ENCODE measurements around the gene GALK2. TPM values are rescaled to one million over a fixed set of nuclear protein-coding genes. Genes with fewer than 3 reads are reported as not detected.
A peak's percentile ranks its signal among the peaks of the same experiment; 100 is the strongest.

GALK2 gene
- 23.1 and 24.8 TPM in 2 replicates for total RNA-seq
- 21.2 TPM for total RNA-seq (2013)
- polyA plus RNA-seq = 8.7 and 11.2 TPM in 2 replicates
- polyA minus RNA-seq = 17.2 and 17.5 TPM in 2 replicates

GRCh38 chr15:49169880-49170597 lies at the start of gene GALK2:
TSS of gene GALK2 (plus strand) at chr15:49170247. CDS start at chr15:49170323, 76 bp downstream.
- POLR2A ChIA-PET = interaction anchor here (0.6 to 1.0 kb wide), 2 partner anchors 14 to 16 kb away, joined by 3 to 10 read pairs; partner anchors contain the start of gene COPS2
- peak within 1 kb of the TSS; percentile 65 to 66 for H3K27ac ChIP-seq (ENCODE audit: low read length in 2 of 2)
- no peaks in the 10 kb centered on the region for H3K27me3 ChIP-seq (replicated peaks in 1 of 4; ENCODE audit: control extremely low read depth in 1 of 4, control insufficient read depth in 3 of 4, insufficient read depth in 4 of 4, low read length in 3 of 4)
- DNase-seq = peak; percentile 69
- peak within 1 kb of the TSS; percentile 98 for H3K4me3 Mint-ChIP-seq
- no peaks in the 10 kb centered on the region for H4K20me1 ChIP-seq (ENCODE audit: control insufficient read depth, insufficient read depth, low read length, poor library complexity, severe bottlenecking)
- CTCF ChIA-PET = no interaction called here
- H3K9me3 Mint-ChIP-seq (ENCODE audit: insufficient read depth) = no peaks in the 10 kb centered on the region
- no peak for TF ChIP-seq CTCF (IDR thresholded peaks at IDR 0.05)
- no peak for TF ChIP-seq EZH2 (IDR thresholded peaks at IDR 0.05; ENCODE audit: borderline replicate concordance, insufficient read depth, low read depth, low read length, poor library complexity, severe bottlenecking)
- peak within 1 kb of the TSS; percentile 69 to 93 (median 74) for H3K4me3 ChIP-seq (ENCODE audit: control extremely low read depth in 1 of 5, extremely low read depth in 1 of 5, insufficient read depth in 1 of 5, low read depth in 2 of 5, low read length in 4 of 5)
- H2AFZ ChIP-seq (ENCODE audit: insufficient read depth, low read depth, low read length, poor library complexity, severe bottlenecking) = peak within 1 kb of the TSS; percentile 83
- H3K27me3 Mint-ChIP-seq = no peaks in the 10 kb centered on the region
- peaks cover 31% of the 10 kb centered on the region for H3K79me2 ChIP-seq (ENCODE audit: control insufficient read depth, insufficient read depth, low read length)
- no peaks in the 10 kb centered on the region for H3K36me3 ChIP-seq (replicated peaks in 1 of 2; ENCODE audit: control extremely low read depth in 1 of 2, control insufficient read depth in 1 of 2, extremely low read depth in 1 of 2, insufficient read depth in 2 of 2, low read length in 1 of 2)
- peak within 1 kb of the TSS; percentile 95 for H3K27ac Mint-ChIP-seq
- intact Hi-C loops (cut with micrococcal nuclease) = loop anchor here (1.0 kb wide), 1 partner anchor 15 kb away; the partner anchor contains the start of gene COPS2
- no peaks in the 10 kb centered on the region for H3K9me3 ChIP-seq (ENCODE audit: control extremely low read depth in 1 of 3, control insufficient read depth in 2 of 3, insufficient read depth in 1 of 3, low read length in 2 of 3)
- peak within 1 kb of the TSS; percentile 66 for H3K9ac ChIP-seq (ENCODE audit: low read length)
- H3K4me1 ChIP-seq (ENCODE audit: control insufficient read depth in 2 of 2, insufficient read depth in 2 of 2, low read length in 2 of 2) = peaks cover 9 to 10% of the 10 kb centered on the region in 2 donors
- H3K4me2 ChIP-seq (replicated peaks; ENCODE audit: low read depth, low read length, poor library complexity, severe bottlenecking) = peak within 1 kb of the TSS; percentile 66
- 13% methylated on average over 22 of the region's 30 CpGs for WGBS (ENCODE audit: insufficient coverage)
- H3K4me1 Mint-ChIP-seq = peaks cover 29% of the 10 kb centered on the region
- peak; percentile 88 for ATAC-seq (ENCODE audit: low read depth)

- ATAC-seq (ENCODE audit: low read depth) = no peak
- intact Hi-C loops (cut with micrococcal nuclease) = no loop called here
- Mint-ChIP-seq H3K9me3 (ENCODE audit: insufficient read depth) (no peaks in the 10 kb centered on the region), H3K4me1 (no peaks in the 10 kb centered on the region), H3K27me3 (no peaks in the 10 kb centered on the region), H3K4me3 (no peak overlapping the region), H3K27ac (no peak overlapping the region)
- H3K27ac ChIP-seq (ENCODE audit: low read length in 2 of 2) = no peak overlapping the region
- no peak overlapping the region for H2AFZ ChIP-seq (ENCODE audit: insufficient read depth, low read depth, low read length, poor library complexity, severe bottlenecking)
- no peaks in the 10 kb centered on the region for H3K79me2 ChIP-seq (ENCODE audit: control insufficient read depth, insufficient read depth, low read length)
- no peaks in the 10 kb centered on the region for H3K9me3 ChIP-seq (ENCODE audit: control extremely low read depth in 1 of 3, control insufficient read depth in 2 of 3, insufficient read depth in 1 of 3, low read length in 2 of 3)
- H3K4me3 ChIP-seq (ENCODE audit: control extremely low read depth in 1 of 5, extremely low read depth in 1 of 5, insufficient read depth in 1 of 5, low read depth in 2 of 5, low read length in 4 of 5) = no peak overlapping the region
- WGBS (ENCODE audit: insufficient coverage) = 100% methylated on average over 2 of the region's 4 CpGs
- TF ChIP-seq CTCF (IDR thresholded peaks at IDR 0.05) (no peak), EZH2 (IDR thresholded peaks at IDR 0.05; ENCODE audit: borderline replicate concordance, insufficient read depth, low read depth, low read length, poor library complexity, severe bottlenecking) (no peak)
- no peak overlapping the region for H3K9ac ChIP-seq (ENCODE audit: low read length)
- peaks cover under 1 to 1% of the 10 kb centered on the region in 2 experiments for H3K36me3 ChIP-seq (replicated peaks in 1 of 2; ENCODE audit: control extremely low read depth in 1 of 2, control insufficient read depth in 1 of 2, extremely low read depth in 1 of 2, insufficient read depth in 2 of 2, low read length in 1 of 2)
- no peak for DNase-seq
- H3K4me1 ChIP-seq (ENCODE audit: control insufficient read depth in 2 of 2, insufficient read depth in 2 of 2, low read length in 2 of 2) = no peaks in the 10 kb centered on the region
- H3K4me2 ChIP-seq (replicated peaks; ENCODE audit: low read depth, low read length, poor library complexity, severe bottlenecking) = no peak overlapping the region
- no peaks in the 10 kb centered on the region for H3K27me3 ChIP-seq (replicated peaks in 1 of 4; ENCODE audit: control extremely low read depth in 1 of 4, control insufficient read depth in 3 of 4, insufficient read depth in 4 of 4, low read length in 3 of 4)
- ChIA-PET CTCF (interaction anchor here (1.3 kb wide), 1 partner anchor 21 kb away, joined by 3 read pairs; no protein-coding TSS in a partner anchor), POLR2A (no interaction called here)
- no peaks in the 10 kb centered on the region for H4K20me1 ChIP-seq (ENCODE audit: control insufficient read depth, insufficient read depth, low read length, poor library complexity, severe bottlenecking)
These were observed 49.2 kb upstream of the GALK2 start for GRCh38 chr15:49120832-49121231.
